ENCODE results near the gene TSPAN9.

The TSPAN9 gene

DNA sequence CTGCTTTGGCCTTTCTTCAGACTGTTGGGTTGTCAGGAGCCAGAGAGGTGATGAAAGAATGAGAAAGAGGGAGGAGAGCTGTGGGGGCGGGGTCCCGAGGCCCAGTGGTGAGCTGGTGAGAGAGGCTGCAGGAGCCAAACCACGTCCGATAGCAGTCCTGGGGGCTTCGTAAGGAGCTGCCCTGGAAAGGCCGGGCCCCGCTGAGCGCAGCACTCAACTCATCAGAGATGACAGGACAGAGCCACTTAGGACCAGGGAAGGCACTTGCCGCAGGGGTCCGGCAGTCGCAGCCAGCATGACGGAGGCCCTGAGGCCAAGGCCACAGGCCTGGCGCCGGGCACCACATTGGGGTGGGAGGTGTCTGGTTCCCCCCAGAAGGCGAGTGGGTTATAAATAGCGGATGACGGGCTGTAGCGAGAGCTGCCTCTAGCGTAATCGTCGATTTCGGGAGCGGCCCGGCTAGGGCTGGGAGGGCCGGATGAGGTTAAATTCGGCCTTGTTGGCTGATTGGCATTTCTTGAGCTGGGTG is 179.0 kb downstream of the TSPAN9 start:
- H3K27me3 ChIP-seq (ENCODE audit: insufficient read depth, poor library complexity, severe bottlenecking): no peaks in the 10 kb centered on the region
- no peaks in the 10 kb centered on the region for H3K36me3 ChIP-seq (ENCODE audit: low read depth)
- H3K9me3 ChIP-seq (ENCODE audit: severe bottlenecking): no peaks in the 10 kb centered on the region
- no peak for DNase-seq (ENCODE audit: low spot score)
- H3K4me1 ChIP-seq (ENCODE audit: insufficient read depth, poor library complexity, severe bottlenecking): no peaks in the 10 kb centered on the region
- H3K27ac ChIP-seq (ENCODE audit: poor library complexity, severe bottlenecking): no peak overlapping the region
- ATAC-seq (ENCODE audit: low read depth): no peak
- no peak for TF ChIP-seq CTCF (IDR thresholded peaks at IDR 0.05; ENCODE audit: poor library complexity, severe bottlenecking)
- H3K4me3 ChIP-seq (ENCODE audit: severe bottlenecking): no peak overlapping the region

DNA sequence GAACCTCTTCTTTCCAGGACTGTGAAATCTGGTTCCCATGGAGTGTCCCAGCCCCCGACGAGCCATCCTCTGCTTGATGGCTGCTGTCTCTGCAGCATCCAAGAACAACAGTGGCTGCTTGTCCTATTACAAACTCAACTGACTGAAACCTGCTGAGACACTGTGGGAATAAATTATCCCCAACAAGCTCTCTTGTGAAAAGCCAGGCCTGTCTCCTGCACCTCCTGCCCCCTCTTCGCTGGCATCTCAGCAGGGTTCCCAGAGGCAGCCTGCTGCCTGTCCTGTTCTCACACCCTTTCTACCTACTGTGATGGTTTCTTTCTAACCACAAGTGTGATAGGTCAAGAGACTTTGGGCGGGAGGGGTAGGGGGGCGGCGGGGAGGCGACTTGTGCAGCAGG is 180.2 kb downstream of the TSPAN9 start:
- H3K4me3 ChIP-seq (ENCODE audit: severe bottlenecking): no peak overlapping the region
- no peak overlapping the region for H3K27ac ChIP-seq (ENCODE audit: poor library complexity, severe bottlenecking)
- no peaks in the 10 kb centered on the region for H3K27me3 ChIP-seq (ENCODE audit: insufficient read depth, poor library complexity, severe bottlenecking)
- ATAC-seq (ENCODE audit: low read depth): no peak
- H3K36me3 ChIP-seq (ENCODE audit: low read depth): no peaks in the 10 kb centered on the region
- DNase-seq (ENCODE audit: low spot score): no peak
- no peak for TF ChIP-seq CTCF (IDR thresholded peaks at IDR 0.05; ENCODE audit: poor library complexity, severe bottlenecking)
- H3K9me3 ChIP-seq (ENCODE audit: severe bottlenecking): no peaks in the 10 kb centered on the region
- no peaks in the 10 kb centered on the region for H3K4me1 ChIP-seq (ENCODE audit: insufficient read depth, poor library complexity, severe bottlenecking)

GRCh38 chr12:3259973-3260372 is 182.8 kb downstream of the TSPAN9 start:
- ATAC-seq (ENCODE audit: low read depth): no peak
- H3K27ac ChIP-seq (ENCODE audit: poor library complexity, severe bottlenecking): no peak overlapping the region
- H3K36me3 ChIP-seq (ENCODE audit: low read depth): no peaks in the 10 kb centered on the region
- no peak for DNase-seq (ENCODE audit: low spot score)
- TF ChIP-seq CTCF (IDR thresholded peaks at IDR 0.05; ENCODE audit: poor library complexity, severe bottlenecking): no peak
- no peak overlapping the region for H3K4me3 ChIP-seq (ENCODE audit: severe bottlenecking)
- H3K27me3 ChIP-seq (ENCODE audit: insufficient read depth, poor library complexity, severe bottlenecking): no peaks in the 10 kb centered on the region
- no peaks in the 10 kb centered on the region for H3K4me1 ChIP-seq (ENCODE audit: insufficient read depth, poor library complexity, severe bottlenecking)
- H3K9me3 ChIP-seq (ENCODE audit: severe bottlenecking): no peaks in the 10 kb centered on the region

DNA sequence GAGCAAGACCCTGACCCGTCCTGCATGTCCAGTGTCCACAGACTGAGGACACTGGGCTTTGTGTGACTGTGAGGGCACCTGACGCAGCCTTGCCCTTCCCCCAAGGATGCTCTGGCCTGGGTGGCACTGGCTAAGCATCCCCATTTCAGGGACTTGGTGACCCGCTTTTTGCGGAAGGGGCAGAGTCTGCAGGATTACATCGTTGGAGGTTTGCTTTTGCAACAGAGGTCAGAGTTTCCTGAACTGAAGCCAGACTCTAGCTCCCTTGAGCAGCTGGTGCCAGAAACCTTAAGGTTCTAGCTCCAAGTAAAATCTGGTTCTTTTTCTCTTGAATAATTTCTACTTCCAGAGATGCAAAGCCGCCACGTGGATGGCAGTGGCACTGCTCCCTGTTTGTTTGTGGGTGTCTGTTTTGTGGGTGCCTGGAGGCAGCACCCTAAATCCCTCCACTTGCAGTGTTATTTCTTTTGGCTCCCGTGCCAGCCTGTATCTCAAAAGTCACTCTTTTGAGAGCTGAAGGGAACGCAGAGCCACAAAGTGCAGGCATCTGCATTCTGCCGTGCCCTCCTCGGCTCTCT is 184.7 kb downstream of the TSPAN9 start:
- Histone ChIP-seq H3K4me1 (ENCODE audit: insufficient read depth, poor library complexity, severe bottlenecking) (no peaks in the 10 kb centered on the region), H3K36me3 (ENCODE audit: low read depth) (no peaks in the 10 kb centered on the region), H3K9me3 (ENCODE audit: severe bottlenecking) (no peaks in the 10 kb centered on the region), H3K27me3 (ENCODE audit: insufficient read depth, poor library complexity, severe bottlenecking) (no peaks in the 10 kb centered on the region), H3K27ac (ENCODE audit: poor library complexity, severe bottlenecking) (no peak overlapping the region), H3K4me3 (ENCODE audit: severe bottlenecking) (no peak overlapping the region)
- ATAC-seq (ENCODE audit: low read depth) (no peak), DNase-seq (ENCODE audit: low spot score) (no peak)
- no peak for TF ChIP-seq CTCF (IDR thresholded peaks at IDR 0.05; ENCODE audit: poor library complexity, severe bottlenecking)

- DNase-seq (ENCODE audit: low spot score) (no peak), ATAC-seq (ENCODE audit: low read depth) (no peak)
- H3K4me1 ChIP-seq (ENCODE audit: insufficient read depth, poor library complexity, severe bottlenecking): no peaks in the 10 kb centered on the region
- TF ChIP-seq CTCF (IDR thresholded peaks at IDR 0.05; ENCODE audit: poor library complexity, severe bottlenecking): no peak
- no peak overlapping the region for H3K4me3 ChIP-seq (ENCODE audit: severe bottlenecking)
- no peaks in the 10 kb centered on the region for H3K9me3 ChIP-seq (ENCODE audit: severe bottlenecking)
- H3K36me3 ChIP-seq (ENCODE audit: low read depth): no peaks in the 10 kb centered on the region
- no peak overlapping the region for H3K27ac ChIP-seq (ENCODE audit: poor library complexity, severe bottlenecking)
- no peaks in the 10 kb centered on the region for H3K27me3 ChIP-seq (ENCODE audit: insufficient read depth, poor library complexity, severe bottlenecking)
These were observed 185.3 kb downstream of the TSPAN9 start for GRCh38 chr12:3262470-3262869.
